Lower leg skin (tissue), 4 donors: ENCODE data around the gene SMO. TPM values are rescaled to one million over a fixed set of nuclear protein-coding genes. Genes with fewer than 3 reads are reported as not detected.

Source experiments
- DNase-seq, 2 donors: peaks; one replicate each; pipeline ENCODE4 v3.0.0-alpha.2; 2019; ENCODE audit warnings: low spot score in 2 of 2
- H3K4me3 ChIP-seq: fragments of 200-600 bp; sonication (generic); 2 replicates; pipeline ENCODE4 v1.5.1; 2017; ENCODE audit warnings: mild to moderate bottlenecking, low read depth; ENCODE audit not compliant: poor library complexity, severe bottlenecking
- POLR2A ChIP-seq, 2 donors: fragments of 450-650 bp; IDR thresholded peaks; one replicate each; pipeline ENCODE4 v1.6.1; 2016 to 2017; ENCODE audit warnings: antibody characterized with exemption in 2 of 2, mild to moderate bottlenecking in 1 of 2, moderate library complexity in 1 of 2
- WGBS, 2 donors: methylation state at CpG; one replicate each; pipeline ENCODE4 v1.1.5; 2018; 5-methylcytosine and 5-hydroxymethylcytosine counted together
- intact Hi-C: fragments of 100-400 bp; cut with DNase I; formaldehyde crosslinking; loops from one replicate; pipeline ENCODE4 v1.15.0; 2023; ENCODE audit warnings: low total_unique reads
- total RNA-seq, 4 donors: library from RNA; depleted of rRNA; stranded (reverse); fragments of >200 nt; gene quantifications; one replicate each; pipeline ENCODE4 v1.1.0, GENCODE V29; 2016
- TF ChIP-seq, protein P1 (sequence below), 3 donors: fragments of 450-650 bp; IDR thresholded peaks; one replicate each; pipeline ENCODE4 v1.5.1; 2016; ENCODE audit warnings: antibody characterized with exemption in 3 of 3, mild to moderate bottlenecking in 3 of 3, moderate library complexity in 2 of 3

Gene SMO
- total RNA-seq, 4 donors from 2014 or later = 9.7 to 19.4 (median 14.7) TPM

DNA sequence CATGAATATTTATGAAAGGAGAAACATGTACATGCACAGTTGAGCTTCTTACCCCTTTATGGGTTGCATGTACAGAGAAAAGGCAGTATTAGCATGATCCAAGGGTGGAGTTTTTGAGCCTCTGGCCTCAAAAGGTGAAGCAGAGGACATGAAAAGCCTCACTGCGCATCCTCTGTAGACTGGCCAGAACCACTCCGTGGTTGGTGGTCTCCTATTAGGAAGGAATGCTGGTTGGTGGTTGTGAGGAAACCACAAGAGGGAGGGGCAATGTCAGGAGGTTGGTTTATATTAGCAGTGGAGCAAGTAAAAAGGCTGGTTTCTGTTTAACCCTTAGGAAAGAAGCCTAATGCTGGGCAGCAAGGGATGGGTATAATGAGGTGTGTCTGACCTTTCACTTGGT, 73.9 kb downstream of the SMO start:
- TF ChIP-seq, protein P1, sequence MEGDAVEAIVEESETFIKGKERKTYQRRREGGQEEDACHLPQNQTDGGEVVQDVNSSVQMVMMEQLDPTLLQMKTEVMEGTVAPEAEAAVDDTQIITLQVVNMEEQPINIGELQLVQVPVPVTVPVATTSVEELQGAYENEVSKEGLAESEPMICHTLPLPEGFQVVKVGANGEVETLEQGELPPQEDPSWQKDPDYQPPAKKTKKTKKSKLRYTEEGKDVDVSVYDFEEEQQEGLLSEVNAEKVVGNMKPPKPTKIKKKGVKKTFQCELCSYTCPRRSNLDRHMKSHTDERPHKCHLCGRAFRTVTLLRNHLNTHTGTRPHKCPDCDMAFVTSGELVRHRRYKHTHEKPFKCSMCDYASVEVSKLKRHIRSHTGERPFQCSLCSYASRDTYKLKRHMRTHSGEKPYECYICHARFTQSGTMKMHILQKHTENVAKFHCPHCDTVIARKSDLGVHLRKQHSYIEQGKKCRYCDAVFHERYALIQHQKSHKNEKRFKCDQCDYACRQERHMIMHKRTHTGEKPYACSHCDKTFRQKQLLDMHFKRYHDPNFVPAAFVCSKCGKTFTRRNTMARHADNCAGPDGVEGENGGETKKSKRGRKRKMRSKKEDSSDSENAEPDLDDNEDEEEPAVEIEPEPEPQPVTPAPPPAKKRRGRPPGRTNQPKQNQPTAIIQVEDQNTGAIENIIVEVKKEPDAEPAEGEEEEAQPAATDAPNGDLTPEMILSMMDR (IDR thresholded peaks at IDR 0.05) = no peak
- no peak for TF ChIP-seq POLR2A (IDR thresholded peaks at IDR 0.05)
- DNase-seq = no peak
- intact Hi-C loops = no loop called here
- WGBS, 2 donors = 72 to 81% methylated on average over 2 of the region's 2 CpGs
- no peak overlapping the region for H3K4me3 ChIP-seq

Other genes starting within 250 kb of the SMO start
- gene TNPO3, start 133.5 kb upstream of the SMO start, total RNA-seq = 10 to 100 TPM; 26.7 to 36.7 (median 31.0) TPM
- gene TSPAN33, start 43.9 kb upstream of the SMO start, total RNA-seq = 10 to 100 TPM in 2 of 4 donors, 1 to 10 TPM in 2; 7.4 to 13.4 (median 9.9) TPM
- 10 to 100 TPM; 31.1 to 45.8 (median 39.2) TPM for gene AHCYL2, start 36.4 kb downstream of the SMO start, total RNA-seq
- gene STRIP2, start 245.8 kb downstream of the SMO start, total RNA-seq = 1 to 10 TPM in 2 of 4 donors, under 1 TPM in 2; 0.30 to 1.4 (median 0.79) TPM